Measurements from ENCODE around the gene TRIM67.
A peak's percentile ranks its signal among the peaks of the same experiment; 100 is the strongest.
"Not testable (repeated sequence)": the region's sequence is repeated elsewhere in the genome, so short reads cannot be mapped to it uniquely, and the experiment has no call there.

The TRIM67 gene

GRCh38 chr1:231209531-231209930 is 47.7 kb downstream of the TRIM67 start:
- no peak for DNase-seq

GRCh38 chr1:231210126-231210525 is 48.3 kb downstream of the TRIM67 start:
- no peak for DNase-seq

- DNase-seq = peak; percentile 59 to 71
These were observed 49.4 kb downstream of the TRIM67 start for GRCh38 chr1:231211005-231211857.

- not testable (repeated sequence) for DNase-seq
These were observed 50.4 kb downstream of the TRIM67 start for GRCh38 chr1:231212301-231212700.

- no peak for DNase-seq
These were observed 52.1 kb downstream of the TRIM67 start for GRCh38 chr1:231213831-231214573.

- no peak for DNase-seq
These were observed 53.2 kb downstream of the TRIM67 start for GRCh38 chr1:231214918-231215680.

- no peak for DNase-seq
These were observed 54.0 kb downstream of the TRIM67 start for GRCh38 chr1:231215681-231216385.

GRCh38 chr1:231216498-231216897 is 54.6 kb downstream of the TRIM67 start:
- no peak for DNase-seq

- DNase-seq = no peak
These were observed 55.2 kb downstream of the TRIM67 start for GRCh38 chr1:231217056-231217455.

GRCh38 chr1:231218078-231218477 is 56.2 kb downstream of the TRIM67 start:
- no peak for DNase-seq

- no peak for DNase-seq
These were observed 57.9 kb downstream of the TRIM67 start for GRCh38 chr1:231219422-231220401.

- DNase-seq = no peak
These were observed 58.9 kb downstream of the TRIM67 start for GRCh38 chr1:231220801-231221200.

- no peak for DNase-seq
These were observed 64.3 kb downstream of the TRIM67 start for GRCh38 chr1:231226156-231226555.

GRCh38 chr1:231231511-231231910 is 69.7 kb downstream of the TRIM67 start:
- no peak for DNase-seq

GRCh38 chr1:231232870-231233734 is 71.2 kb downstream of the TRIM67 start:
- peak; percentile 29 to 38 for DNase-seq

GRCh38 chr1:231233735-231234417 is 72.0 kb downstream of the TRIM67 start:
- no peak for DNase-seq

- no peak for DNase-seq
These were observed 72.6 kb downstream of the TRIM67 start for GRCh38 chr1:231234506-231234905.

GRCh38 chr1:231235526-231236207 is 73.8 kb downstream of the TRIM67 start:
- DNase-seq = no peak

GRCh38 chr1:231236208-231236591 is 74.3 kb downstream of the TRIM67 start:
- DNase-seq = no peak
